Measurements from ENCODE around the gene DYSF. TPM values are rescaled to one million over a fixed set of nuclear protein-coding genes. Genes with fewer than 3 reads are reported as not detected.

Gene DYSF
- polyA plus RNA-seq, 1 donor (not counting 4 experiments of a cell fraction or from before 2014, with no cell fraction given), result 8.2 TPM

DNA sequence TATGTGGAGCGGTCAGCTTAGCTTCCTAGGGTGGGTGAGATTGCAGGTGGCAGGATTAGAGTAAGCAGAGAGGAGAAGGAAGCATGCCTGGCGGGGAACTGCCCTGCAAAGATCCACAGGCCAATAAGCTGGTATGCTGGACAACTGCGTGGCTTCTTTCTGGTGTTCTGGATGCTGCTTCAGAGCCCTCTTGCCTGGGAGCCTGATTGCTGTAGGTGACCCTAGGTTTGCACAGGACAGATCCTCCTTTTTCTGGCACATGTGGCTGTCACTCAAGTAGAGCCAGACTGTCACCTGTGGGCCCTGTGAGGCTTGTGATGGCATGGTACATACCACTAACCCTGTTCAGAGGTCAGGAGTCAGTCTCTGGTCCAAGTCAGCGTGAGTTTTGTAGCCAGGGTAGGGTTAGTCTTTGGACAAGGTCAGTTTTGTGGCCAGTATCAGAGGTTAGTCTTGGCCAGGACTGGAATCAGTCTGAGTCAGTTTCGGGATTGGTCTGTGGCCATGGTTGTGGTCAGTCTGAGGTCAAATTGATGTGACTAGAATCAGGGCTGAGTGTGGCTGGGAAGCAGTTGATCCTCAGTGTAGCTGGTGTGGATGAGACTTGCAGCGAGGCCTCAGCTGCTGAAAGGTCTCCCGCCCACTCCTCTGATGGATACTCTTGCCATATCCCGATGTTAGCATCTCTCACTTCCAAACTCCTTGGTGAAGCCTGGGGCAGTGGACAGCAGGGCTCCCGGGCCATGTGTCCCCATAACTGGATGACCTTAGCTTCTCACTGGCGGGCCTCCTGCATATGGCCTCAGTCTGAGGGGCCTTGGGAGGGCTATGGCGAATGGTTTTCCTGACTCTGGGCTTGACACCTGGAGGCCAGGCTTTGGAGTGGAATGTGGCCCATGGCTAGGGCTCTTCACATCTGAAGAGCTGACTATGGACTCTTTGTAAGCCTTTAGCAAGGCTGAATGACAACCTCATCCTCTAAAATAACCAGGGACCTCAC, 260.5 kb downstream of the DYSF start:
- peaks cover 18% of the 10 kb centered on the region for H3K27me3 ChIP-seq (ENCODE audit: control insufficient read depth, extremely low read depth, insufficient read depth, low read length)
- DNase-seq (ENCODE audit: low read depth, low spot score), result no peak
- TF ChIP-seq EZH2 (IDR thresholded peaks at IDR 0.05; ENCODE audit: low read length) (no peak), CTCF (optimal IDR thresholded peaks at IDR 0.05 in 1 of 3, IDR thresholded peaks at IDR 0.05 in 1 of 3, conservative IDR thresholded peaks at IDR 0.05 in 1 of 3; ENCODE audit: extremely low read depth in 1 of 3, insufficient read depth in 2 of 3, low read length in 3 of 3) (no peak)

GRCh38 chr2:71714601-71715240, 261.4 kb downstream of the DYSF start:
- dilution Hi-C loops (cut with MboI; ENCODE audit: extremely low pct_ligation_motif_present, low sequenced_read_pairs), result no loop called here
- TF ChIP-seq EZH2 (IDR thresholded peaks at IDR 0.05; ENCODE audit: low read length) (no peak), CTCF (optimal IDR thresholded peaks at IDR 0.05 in 1 of 3, IDR thresholded peaks at IDR 0.05 in 1 of 3, conservative IDR thresholded peaks at IDR 0.05 in 1 of 3; ENCODE audit: extremely low read depth in 1 of 3, insufficient read depth in 2 of 3, low read length in 3 of 3) (no peak)
- Histone ChIP-seq H3K27ac (ENCODE audit: control insufficient read depth, insufficient read depth, low read length) (no peak overlapping the region), H3K79me2 (ENCODE audit: control insufficient read depth, insufficient read depth, low read length) (no peaks in the 10 kb centered on the region), H3K36me3 (ENCODE audit: control insufficient read depth in 2 of 2, extremely low read depth in 1 of 2, insufficient read depth in 2 of 2, low read length in 2 of 2) (no peaks in the 10 kb centered on the region), H3K4me3 (ENCODE audit: control insufficient read depth in 2 of 3, extremely low read depth in 1 of 3, insufficient read depth in 2 of 3, low read depth in 1 of 3, low read length in 3 of 3) (no peak overlapping the region), H3K9me1 (ENCODE audit: control insufficient read depth, extremely low read depth, insufficient read depth, low read length) (no peaks in the 10 kb centered on the region), H3K9me3 (ENCODE audit: control insufficient read depth, low read depth, low read length) (no peaks in the 10 kb centered on the region), H2AFZ (ENCODE audit: control insufficient read depth, low read length) (no peak overlapping the region), H3K4me1 (ENCODE audit: control insufficient read depth, extremely low read depth, insufficient read depth, low read length) (no peaks in the 10 kb centered on the region), H3K4me2 (ENCODE audit: control insufficient read depth, extremely low read depth, insufficient read depth, low read depth, low read length) (no peak overlapping the region), H3K9ac (ENCODE audit: control insufficient read depth, extremely low read depth, insufficient read depth, low read length) (no peak overlapping the region), H4K20me1 (ENCODE audit: control insufficient read depth, extremely low read depth, insufficient read depth, low read length) (no peaks in the 10 kb centered on the region), H3K27me3 (ENCODE audit: control insufficient read depth, extremely low read depth, insufficient read depth, low read length) (peaks cover 20% of the 10 kb centered on the region)
- no peak for DNase-seq (ENCODE audit: low read depth, low spot score)
- no peak for FAIRE-seq

More for the DNA sequence above, 260.5 kb downstream of the DYSF start:
- no peak for FAIRE-seq
- Histone ChIP-seq H3K79me2 (ENCODE audit: control insufficient read depth, insufficient read depth, low read length) (no peaks in the 10 kb centered on the region), H3K9me1 (ENCODE audit: control insufficient read depth, extremely low read depth, insufficient read depth, low read length) (no peaks in the 10 kb centered on the region), H3K4me2 (ENCODE audit: control insufficient read depth, extremely low read depth, insufficient read depth, low read depth, low read length) (no peak overlapping the region), H3K9ac (ENCODE audit: control insufficient read depth, extremely low read depth, insufficient read depth, low read length) (no peak overlapping the region), H2AFZ (ENCODE audit: control insufficient read depth, low read length) (no peak overlapping the region), H3K27ac (ENCODE audit: control insufficient read depth, insufficient read depth, low read length) (no peak overlapping the region), H3K4me3 (ENCODE audit: control insufficient read depth in 2 of 3, extremely low read depth in 1 of 3, insufficient read depth in 2 of 3, low read depth in 1 of 3, low read length in 3 of 3) (no peak overlapping the region), H4K20me1 (ENCODE audit: control insufficient read depth, extremely low read depth, insufficient read depth, low read length) (no peaks in the 10 kb centered on the region), H3K36me3 (ENCODE audit: control insufficient read depth in 2 of 2, extremely low read depth in 1 of 2, insufficient read depth in 2 of 2, low read length in 2 of 2) (no peaks in the 10 kb centered on the region), H3K4me1 (ENCODE audit: control insufficient read depth, extremely low read depth, insufficient read depth, low read length) (no peaks in the 10 kb centered on the region), H3K9me3 (ENCODE audit: control insufficient read depth, low read depth, low read length) (no peaks in the 10 kb centered on the region)
- dilution Hi-C loops (cut with MboI; ENCODE audit: extremely low pct_ligation_motif_present, low sequenced_read_pairs), result no loop called here

All from keratinocyte (primary cell).